Mucosa of stomach (tissue), 1 donor: ENCODE results near the gene NDUFS1.
"Not testable (repeated sequence)": the region's sequence is repeated elsewhere in the genome, so short reads cannot be mapped to it uniquely, and the experiment has no call there.

Experiments used
- H3K27me3 ChIP-seq: one replicate; pipeline ENCODE4 v1.7.0; 2013; ENCODE audit warnings: mild to moderate bottlenecking, low read length; ENCODE audit not compliant: control insufficient read depth, insufficient read depth
- H3K36me3 ChIP-seq: one replicate; pipeline ENCODE4 v1.7.0; 2013; ENCODE audit warnings: low read length; ENCODE audit not compliant: control insufficient read depth, insufficient read depth
- H3K4me1 ChIP-seq: one replicate; pipeline ENCODE4 v1.7.0; 2013; ENCODE audit warnings: mild to moderate bottlenecking, low read length; ENCODE audit not compliant: control insufficient read depth, insufficient read depth
- H3K4me3 ChIP-seq: one replicate; pipeline ENCODE4 v1.7.0; 2013; ENCODE audit warnings: low read length
- H3K9ac ChIP-seq: one replicate; pipeline ENCODE4 v1.7.0; 2013; ENCODE audit warnings: mild to moderate bottlenecking, low read length, moderate library complexity
- H3K9me3 ChIP-seq: one replicate; pipeline ENCODE4 v1.7.0; 2013; ENCODE audit warnings: mild to moderate bottlenecking, low read length, moderate library complexity; ENCODE audit not compliant: control insufficient read depth
- donor health status: Pancreatic carcinoma.

NDUFS1 gene

DNA sequence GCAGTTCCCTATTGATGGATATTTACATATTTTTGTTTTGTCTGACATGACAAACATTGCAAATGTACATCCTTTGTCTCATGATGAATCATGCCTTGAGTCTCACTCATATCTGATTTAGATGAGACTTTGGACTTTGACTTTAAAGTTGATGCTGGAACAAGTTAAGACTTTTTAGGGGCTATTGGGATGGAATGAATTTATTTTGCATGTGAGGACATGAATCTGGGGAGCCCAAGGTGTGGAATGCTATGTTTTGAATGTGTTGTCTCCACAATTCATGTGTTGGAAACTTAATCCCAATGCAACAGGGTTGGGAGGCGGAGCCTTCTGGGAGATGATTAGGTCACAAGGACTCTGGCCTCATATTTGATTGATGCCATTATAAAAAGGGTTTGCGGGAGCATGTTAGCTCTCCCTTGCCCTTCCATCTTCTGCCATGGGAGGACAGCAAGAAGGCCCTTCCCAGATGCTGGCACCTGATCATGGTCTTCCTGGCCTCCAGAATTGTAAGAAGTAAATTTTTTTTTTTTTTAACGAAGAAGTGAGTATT lies 44.1 kb downstream of the NDUFS1 start:
- Histone ChIP-seq H3K27me3 (no peaks in the 10 kb centered on the region), H3K9me3 (no peaks in the 10 kb centered on the region), H3K9ac (no peak overlapping the region), H3K4me3 (no peak overlapping the region), H3K36me3 (no peaks in the 10 kb centered on the region), H3K4me1 (peaks cover 5% of the 10 kb centered on the region)

DNA sequence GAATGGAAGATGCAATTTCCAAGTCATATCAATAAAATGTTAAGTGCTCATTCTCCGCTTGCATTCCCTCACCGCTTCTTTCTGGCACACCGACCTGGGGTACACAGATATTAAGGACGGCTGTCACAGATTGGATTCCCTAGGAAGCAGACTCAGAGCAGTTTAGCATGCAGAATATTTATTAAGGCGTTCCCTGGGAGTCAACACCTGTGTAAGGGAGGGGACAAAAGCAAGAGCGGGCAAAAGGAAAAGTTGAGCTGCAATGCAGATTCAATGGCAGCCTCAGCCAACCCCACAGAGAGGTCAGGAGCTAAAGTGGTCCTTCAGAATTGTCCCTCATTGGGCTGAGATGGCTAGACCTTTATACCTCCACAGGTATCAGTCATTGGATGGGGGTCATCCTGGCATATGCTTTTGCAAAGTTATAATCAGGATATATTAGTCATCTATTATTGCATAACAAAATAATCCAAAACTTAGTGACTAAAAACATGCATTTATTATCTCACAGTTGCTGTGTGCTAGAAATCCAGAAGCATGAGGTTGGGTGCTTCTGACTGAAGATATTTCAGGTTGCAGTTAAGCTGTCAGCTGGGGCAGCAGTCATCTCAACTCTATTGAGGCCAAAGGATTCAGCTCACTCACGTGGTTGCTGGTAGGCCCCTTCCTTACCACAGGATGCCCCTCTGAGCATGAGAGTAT lies 46.2 kb downstream of the NDUFS1 start:
- no peak overlapping the region for H3K9ac ChIP-seq
- H3K4me1 ChIP-seq: peaks cover 5% of the 10 kb centered on the region
- H3K9me3 ChIP-seq: no peaks in the 10 kb centered on the region
- H3K27me3 ChIP-seq: no peaks in the 10 kb centered on the region
- no peak overlapping the region for H3K4me3 ChIP-seq
- no peaks in the 10 kb centered on the region for H3K36me3 ChIP-seq

DNA sequence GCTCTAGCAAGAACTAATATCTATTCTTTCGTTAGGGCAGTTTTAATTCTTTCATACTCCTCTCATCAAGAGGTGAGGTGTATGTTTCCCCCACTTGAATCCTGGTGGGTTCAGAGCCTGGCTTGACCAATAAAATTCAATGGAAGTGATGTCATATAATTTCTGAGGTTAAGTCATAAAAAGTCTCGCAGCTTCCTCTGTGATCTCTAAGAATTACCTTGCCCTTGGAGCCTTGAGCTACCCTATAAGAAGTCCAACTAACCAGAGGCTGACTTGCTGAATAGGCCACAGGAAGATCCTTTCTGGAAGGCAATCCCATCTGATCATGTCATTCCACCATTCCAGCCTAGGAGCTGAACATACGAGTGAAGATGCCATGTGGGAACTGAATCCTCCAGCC lies 47.1 kb downstream of the NDUFS1 start:
- Histone ChIP-seq H3K4me1 (peaks cover 5% of the 10 kb centered on the region), H3K9ac (no peak overlapping the region), H3K4me3 (no peak overlapping the region), H3K36me3 (no peaks in the 10 kb centered on the region), H3K9me3 (no peaks in the 10 kb centered on the region), H3K27me3 (no peaks in the 10 kb centered on the region)

DNA sequence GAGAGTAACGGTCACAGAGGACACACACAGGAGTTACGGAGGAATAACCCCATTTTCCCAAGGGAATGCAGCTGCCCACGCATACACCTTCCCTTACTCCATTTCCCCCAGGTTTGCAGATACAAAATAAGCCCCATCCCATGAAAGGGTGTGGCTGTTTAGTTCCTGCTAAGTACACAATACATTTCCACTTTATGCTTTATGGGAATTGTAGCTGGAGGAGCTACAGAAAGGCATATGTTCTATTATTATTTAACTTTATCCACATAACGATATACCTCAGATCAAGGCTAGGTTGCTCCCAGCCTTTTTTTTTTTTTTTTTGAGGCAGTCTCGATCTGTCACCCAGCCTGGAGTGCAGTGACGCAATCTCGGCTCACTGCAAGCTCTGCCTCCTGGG lies 50.5 kb downstream of the NDUFS1 start:
- Histone ChIP-seq H3K27me3 (no peaks in the 10 kb centered on the region), H3K4me1 (no peaks in the 10 kb centered on the region), H3K9ac (no peak overlapping the region), H3K36me3 (no peaks in the 10 kb centered on the region), H3K4me3 (no peak overlapping the region), H3K9me3 (no peaks in the 10 kb centered on the region)

DNA sequence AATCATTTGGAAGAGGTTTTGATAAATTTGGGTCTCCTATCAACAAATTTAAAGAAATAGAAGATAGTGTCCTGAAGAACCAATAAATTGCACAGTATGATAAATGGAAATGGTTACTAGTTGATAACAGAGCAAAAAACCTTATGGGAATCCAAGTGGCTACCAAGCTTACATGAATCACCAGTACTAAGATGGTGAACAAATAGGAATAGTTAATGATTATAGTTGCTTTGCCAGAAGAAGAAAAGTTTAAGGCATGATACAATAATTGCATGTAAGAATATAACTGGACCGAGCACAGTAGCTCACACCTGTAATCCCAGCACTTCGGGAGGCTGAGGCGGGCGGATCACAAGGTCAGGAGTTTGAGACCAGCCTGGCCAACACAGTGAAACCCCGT lies 53.7 kb downstream of the NDUFS1 start:
- Histone ChIP-seq H3K27me3 (no peaks in the 10 kb centered on the region), H3K36me3 (no peaks in the 10 kb centered on the region), H3K9ac (no peak overlapping the region), H3K4me3 (no peak overlapping the region), H3K9me3 (no peaks in the 10 kb centered on the region), H3K4me1 (no peaks in the 10 kb centered on the region)

DNA sequence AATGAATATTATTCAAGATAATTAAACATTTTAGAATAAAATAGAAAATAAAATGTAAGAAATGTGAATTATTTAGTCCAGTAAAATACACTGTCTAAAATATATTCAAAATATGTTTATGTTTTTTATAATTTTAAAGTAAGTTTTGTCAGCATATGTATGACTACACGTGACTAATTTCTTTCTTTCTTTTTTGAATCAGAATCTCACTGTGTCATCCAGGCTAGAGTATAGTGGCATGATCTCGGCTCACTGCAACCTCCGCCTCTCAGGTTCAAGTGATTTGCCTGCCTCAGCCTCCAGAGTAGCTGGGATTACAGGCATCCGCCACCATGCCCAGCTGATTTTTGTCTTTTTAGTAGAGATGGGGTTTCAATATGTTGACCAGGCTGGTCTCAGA lies 54.2 kb downstream of the NDUFS1 start:
- no peak overlapping the region for H3K4me3 ChIP-seq
- H3K36me3 ChIP-seq: no peaks in the 10 kb centered on the region
- no peaks in the 10 kb centered on the region for H3K9me3 ChIP-seq
- H3K27me3 ChIP-seq: no peaks in the 10 kb centered on the region
- H3K9ac ChIP-seq: no peak overlapping the region
- no peaks in the 10 kb centered on the region for H3K4me1 ChIP-seq

DNA sequence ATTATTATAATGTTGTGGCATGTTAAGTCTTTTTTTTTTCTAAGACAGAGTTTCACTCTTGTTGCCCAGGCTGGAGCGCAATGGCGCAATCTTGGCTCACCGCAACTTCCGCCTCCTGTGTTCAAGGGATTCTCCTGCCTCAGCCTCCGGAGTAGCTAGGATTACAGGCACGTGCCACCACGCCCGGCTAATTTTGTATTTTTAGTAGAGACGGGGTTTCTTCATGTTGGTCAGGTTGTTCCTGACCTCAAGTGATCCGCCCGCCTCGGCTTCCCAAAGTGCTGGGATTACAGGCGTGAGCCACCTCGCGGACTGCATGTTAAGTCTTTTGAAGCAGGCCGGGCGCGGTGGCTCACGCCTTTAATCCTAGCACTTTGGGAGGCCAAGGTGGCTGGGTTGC lies 60.4 kb downstream of the NDUFS1 start:
- not testable (repeated sequence) for H3K4me1 ChIP-seq, H3K4me3 ChIP-seq, H3K9ac ChIP-seq, H3K36me3 ChIP-seq, H3K9me3 ChIP-seq, H3K27me3 ChIP-seq

DNA sequence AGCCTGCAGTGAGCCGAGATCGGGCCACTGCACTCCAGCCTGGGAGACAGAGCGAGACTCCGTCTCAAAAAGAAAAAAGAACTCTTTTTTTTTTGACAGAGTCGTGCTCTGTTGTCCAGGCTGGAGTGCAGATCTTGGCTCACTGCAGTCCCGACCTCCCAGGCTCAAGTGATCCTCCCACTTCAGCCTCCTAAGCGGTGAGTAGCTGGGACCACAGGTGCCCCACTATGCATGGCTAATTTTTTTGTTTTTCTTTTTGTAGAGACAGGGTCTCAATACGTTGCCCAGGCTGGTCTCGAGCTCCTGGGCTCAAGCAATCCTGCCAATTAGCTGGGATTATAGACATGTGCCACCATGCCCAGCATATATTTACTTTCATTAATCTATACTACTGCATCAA lies 60.8 kb downstream of the NDUFS1 start:
- H3K27me3 ChIP-seq: no peaks in the 10 kb centered on the region
- H3K9ac ChIP-seq: no peak overlapping the region
- peaks cover 3% of the 10 kb centered on the region for H3K4me1 ChIP-seq
- H3K9me3 ChIP-seq: no peaks in the 10 kb centered on the region
- no peaks in the 10 kb centered on the region for H3K36me3 ChIP-seq
- H3K4me3 ChIP-seq: no peak overlapping the region

DNA sequence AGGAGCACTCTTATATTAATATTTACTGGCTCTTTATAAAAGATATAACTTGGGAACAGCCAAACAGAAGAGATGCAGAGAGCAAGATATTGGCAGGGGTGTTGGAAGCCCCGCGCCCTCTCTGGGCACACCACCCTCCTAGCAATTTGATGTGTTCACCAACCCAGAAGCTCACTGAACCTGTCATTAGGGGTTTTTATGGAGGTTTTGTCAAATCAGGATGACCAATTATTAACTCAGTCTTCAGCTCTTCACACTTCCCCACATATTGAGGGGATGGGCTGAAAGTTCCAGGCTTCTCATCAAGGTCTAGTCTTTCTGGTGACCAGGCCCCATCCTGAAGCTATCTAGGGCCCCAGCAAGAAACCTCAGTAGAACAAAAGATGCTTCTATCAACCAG lies 62.4 kb downstream of the NDUFS1 start:
- no peak overlapping the region for H3K4me3 ChIP-seq
- H3K36me3 ChIP-seq: no peaks in the 10 kb centered on the region
- no peaks in the 10 kb centered on the region for H3K9me3 ChIP-seq
- no peak overlapping the region for H3K9ac ChIP-seq
- no peaks in the 10 kb centered on the region for H3K27me3 ChIP-seq
- H3K4me1 ChIP-seq: peaks cover 3% of the 10 kb centered on the region

DNA sequence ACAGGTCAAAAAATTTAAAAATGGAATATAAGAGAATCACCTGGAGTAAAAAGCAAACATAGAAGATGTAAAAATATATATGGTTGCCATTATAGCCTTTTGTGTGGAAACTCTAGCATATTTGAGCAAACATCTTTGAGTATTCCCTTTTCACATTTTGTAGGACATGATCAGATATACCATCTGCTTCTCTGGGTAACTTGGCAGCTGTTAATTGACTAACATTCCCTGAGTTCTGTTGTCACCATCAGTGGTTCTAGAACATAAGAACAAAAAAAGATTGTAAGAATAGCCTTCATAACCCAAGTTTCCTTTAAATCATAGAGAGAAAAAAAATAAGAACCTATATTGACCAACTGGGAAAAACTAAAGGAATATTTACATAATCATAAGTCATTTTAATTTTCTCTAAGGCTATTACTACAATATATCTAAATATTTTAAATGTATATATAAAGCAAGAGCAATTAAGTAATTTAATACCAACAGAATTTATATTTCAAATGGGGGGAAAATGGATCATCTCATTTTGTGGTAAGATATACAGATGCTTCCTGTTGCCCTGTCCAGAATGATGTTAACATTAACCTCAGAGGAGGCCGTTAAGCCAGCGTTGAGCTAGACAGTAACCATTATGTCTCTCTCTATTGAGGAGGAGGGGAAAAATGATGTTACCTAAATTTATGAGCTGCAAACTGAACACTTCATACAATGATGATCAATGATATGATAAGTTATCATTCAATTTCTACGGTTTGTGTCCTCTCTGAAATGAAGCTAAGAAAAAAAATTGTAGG lies 63.5 kb downstream of the NDUFS1 start:
- Histone ChIP-seq H3K4me3 (no peak overlapping the region), H3K4me1 (peaks cover 3% of the 10 kb centered on the region), H3K27me3 (no peaks in the 10 kb centered on the region), H3K9ac (no peak overlapping the region), H3K36me3 (no peaks in the 10 kb centered on the region), H3K9me3 (no peaks in the 10 kb centered on the region)

DNA sequence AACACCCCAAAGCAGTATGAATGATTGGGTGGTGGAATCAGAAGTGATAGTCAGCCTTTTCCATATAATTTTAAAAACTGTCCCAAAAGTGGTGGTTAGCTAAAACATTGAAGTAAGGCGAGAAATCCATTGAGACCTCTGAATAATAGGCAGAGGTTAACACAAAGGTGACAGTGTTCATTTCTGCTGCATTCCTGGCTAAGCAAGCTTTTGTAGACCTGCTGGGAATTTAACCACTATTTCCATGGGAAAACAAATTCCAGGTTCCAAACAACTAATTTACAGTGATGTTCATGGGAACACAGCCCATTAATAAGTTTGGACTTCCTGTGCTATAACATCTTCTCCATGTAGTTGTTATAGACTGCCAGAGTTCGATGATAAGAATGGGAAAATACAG lies 66.9 kb downstream of the NDUFS1 start:
- no peak overlapping the region for H3K4me3 ChIP-seq
- H3K9ac ChIP-seq: no peak overlapping the region
- H3K9me3 ChIP-seq: no peaks in the 10 kb centered on the region
- no peaks in the 10 kb centered on the region for H3K27me3 ChIP-seq
- peaks cover 3% of the 10 kb centered on the region for H3K4me1 ChIP-seq
- H3K36me3 ChIP-seq: no peaks in the 10 kb centered on the region

DNA sequence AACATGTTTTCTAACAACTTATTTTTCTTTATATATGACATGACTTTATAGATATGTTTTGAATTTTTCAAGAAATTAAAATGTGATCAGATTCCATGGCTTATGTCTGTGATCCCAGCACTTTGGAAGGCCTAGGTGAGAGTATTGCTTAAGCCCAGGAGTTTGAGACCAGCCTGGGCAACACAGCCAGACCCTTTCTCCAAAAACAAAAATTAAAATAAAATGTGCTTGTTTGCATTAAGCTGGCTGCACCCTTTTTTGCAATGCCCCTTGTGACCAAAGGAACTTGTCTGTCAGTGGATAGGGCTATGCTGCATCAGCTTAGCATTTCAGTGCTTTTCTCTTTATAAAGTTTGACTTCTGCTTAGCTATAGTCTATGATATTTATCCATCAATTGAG lies 71.0 kb downstream of the NDUFS1 start:
- Histone ChIP-seq H3K36me3 (no peaks in the 10 kb centered on the region), H3K4me1 (no peaks in the 10 kb centered on the region), H3K9me3 (no peaks in the 10 kb centered on the region), H3K9ac (no peak overlapping the region), H3K27me3 (no peaks in the 10 kb centered on the region), H3K4me3 (no peak overlapping the region)
